ENCODE results near the gene GYG2.
"Not testable (repeated sequence)": the region's sequence is repeated elsewhere in the genome, so short reads cannot be mapped to it uniquely, and the experiment has no call there.

The GYG2 gene

DNA sequence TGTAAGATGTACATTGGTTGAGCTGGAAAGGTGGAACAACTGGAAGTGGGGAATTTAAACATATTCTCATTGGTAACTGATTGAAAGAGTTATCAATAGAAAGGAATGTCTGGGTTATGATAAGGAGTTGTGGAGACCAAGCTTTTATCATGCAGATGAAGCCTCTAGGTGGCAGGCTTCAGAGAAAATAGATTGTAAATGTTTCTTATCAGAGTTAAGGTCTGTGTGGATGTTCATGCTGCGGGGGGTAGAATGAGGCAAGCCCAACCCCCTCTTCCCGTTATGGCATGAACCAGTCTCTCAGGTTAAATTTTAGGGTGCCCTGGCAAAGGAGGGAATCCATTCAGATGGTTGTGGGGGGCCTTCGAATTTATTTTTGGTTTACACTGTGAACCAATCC lies 84.4 kb downstream of the GYG2 start:
- Histone ChIP-seq H3K27me3 (ENCODE audit: control insufficient read depth, insufficient read depth, low read length) (no peaks in the 10 kb centered on the region), H3K4me1 (ENCODE audit: control insufficient read depth, insufficient read depth, low read length) (no peaks in the 10 kb centered on the region), H3K9ac (ENCODE audit: low read depth, low read length) (no peak overlapping the region), H3K9me3 (replicated peaks; ENCODE audit: low read length) (no peaks in the 10 kb centered on the region), H3K4me2 (ENCODE audit: low read length) (no peak overlapping the region), H3K36me3 (ENCODE audit: insufficient read depth, low read length) (no peaks in the 10 kb centered on the region), H3K4me3 (ENCODE audit: low read length) (no peak overlapping the region)

DNA sequence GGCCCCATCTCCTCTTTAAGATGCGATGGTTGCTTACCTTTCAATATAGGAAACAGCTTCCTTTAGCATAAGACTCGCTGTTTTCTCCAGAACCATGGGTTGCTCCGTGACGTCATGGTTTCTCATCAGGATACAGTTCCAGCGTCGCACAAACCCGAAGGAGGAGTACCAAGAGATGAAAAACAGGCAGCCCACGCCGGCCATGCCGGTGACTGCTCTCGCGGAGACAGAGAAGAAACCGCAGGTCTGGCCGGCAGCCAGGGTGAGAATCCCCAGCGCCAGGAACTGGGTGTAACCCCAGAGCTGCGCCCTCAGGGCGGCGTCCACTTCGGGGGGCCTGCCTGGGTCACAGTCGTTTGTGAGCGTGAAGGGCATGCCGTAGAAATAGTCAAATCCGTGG lies 89.0 kb downstream of the GYG2 start:
- H3K9ac ChIP-seq (ENCODE audit: low read depth, low read length) = no peak overlapping the region
- no peak overlapping the region for H3K4me3 ChIP-seq (ENCODE audit: low read length)
- peaks cover 3% of the 10 kb centered on the region for H3K36me3 ChIP-seq (ENCODE audit: insufficient read depth, low read length)
- H3K4me2 ChIP-seq (ENCODE audit: low read length) = no peak overlapping the region
- no peaks in the 10 kb centered on the region for H3K9me3 ChIP-seq (replicated peaks; ENCODE audit: low read length)
- no peaks in the 10 kb centered on the region for H3K4me1 ChIP-seq (ENCODE audit: control insufficient read depth, insufficient read depth, low read length)
- no peaks in the 10 kb centered on the region for H3K27me3 ChIP-seq (ENCODE audit: control insufficient read depth, insufficient read depth, low read length)

DNA sequence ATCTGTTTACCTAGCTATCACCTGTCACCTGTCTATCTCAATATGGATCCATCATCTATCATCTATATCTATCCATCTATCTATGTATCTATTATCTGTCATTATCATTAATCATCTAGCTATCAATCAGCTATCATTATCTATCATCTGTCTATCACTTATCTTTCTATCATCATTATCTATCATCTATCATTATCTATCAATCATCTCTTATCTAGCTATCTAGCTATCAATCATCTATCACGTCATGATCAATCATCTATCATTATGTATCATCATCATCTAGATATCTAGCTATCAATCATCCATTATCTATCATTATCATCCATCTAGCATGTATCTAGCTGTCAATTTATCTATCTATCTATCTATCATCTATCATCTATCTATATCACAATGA lies 92.5 kb downstream of the GYG2 start:
- H3K27me3 ChIP-seq (ENCODE audit: control insufficient read depth, insufficient read depth, low read length) = no peaks in the 10 kb centered on the region
- peaks cover 3% of the 10 kb centered on the region for H3K36me3 ChIP-seq (ENCODE audit: insufficient read depth, low read length)
- H3K9ac ChIP-seq (ENCODE audit: low read depth, low read length) = no peak overlapping the region
- no peak overlapping the region for H3K4me2 ChIP-seq (ENCODE audit: low read length)
- no peak overlapping the region for H3K4me3 ChIP-seq (ENCODE audit: low read length)
- H3K4me1 ChIP-seq (ENCODE audit: control insufficient read depth, insufficient read depth, low read length) = no peaks in the 10 kb centered on the region
- no peaks in the 10 kb centered on the region for H3K9me3 ChIP-seq (replicated peaks; ENCODE audit: low read length)

DNA sequence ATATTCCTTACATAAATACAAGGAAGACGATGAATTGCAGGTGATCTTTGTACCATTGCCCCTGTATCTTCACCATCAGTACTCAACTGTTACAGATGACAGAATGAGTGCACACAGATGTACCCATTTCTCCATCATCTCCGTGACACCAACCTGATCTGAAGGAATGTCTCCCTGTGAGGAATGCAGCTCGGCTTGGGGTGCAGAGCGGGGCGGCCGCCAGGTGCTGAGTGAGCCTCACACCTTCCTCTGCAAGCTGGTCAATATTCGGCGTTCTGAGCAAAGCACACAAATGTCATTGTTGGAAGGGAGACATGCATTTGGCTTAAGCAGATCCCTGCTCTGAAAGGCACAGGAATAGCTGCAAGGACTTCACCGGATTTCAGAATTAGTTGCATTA lies 93.0 kb downstream of the GYG2 start:
- H3K4me3 ChIP-seq (ENCODE audit: low read length) = no peak overlapping the region
- H3K4me1 ChIP-seq (ENCODE audit: control insufficient read depth, insufficient read depth, low read length) = no peaks in the 10 kb centered on the region
- H3K27me3 ChIP-seq (ENCODE audit: control insufficient read depth, insufficient read depth, low read length) = no peaks in the 10 kb centered on the region
- no peak overlapping the region for H3K4me2 ChIP-seq (ENCODE audit: low read length)
- H3K9ac ChIP-seq (ENCODE audit: low read depth, low read length) = no peak overlapping the region
- peaks cover 3% of the 10 kb centered on the region for H3K36me3 ChIP-seq (ENCODE audit: insufficient read depth, low read length)
- H3K9me3 ChIP-seq (replicated peaks; ENCODE audit: low read length) = no peaks in the 10 kb centered on the region

DNA sequence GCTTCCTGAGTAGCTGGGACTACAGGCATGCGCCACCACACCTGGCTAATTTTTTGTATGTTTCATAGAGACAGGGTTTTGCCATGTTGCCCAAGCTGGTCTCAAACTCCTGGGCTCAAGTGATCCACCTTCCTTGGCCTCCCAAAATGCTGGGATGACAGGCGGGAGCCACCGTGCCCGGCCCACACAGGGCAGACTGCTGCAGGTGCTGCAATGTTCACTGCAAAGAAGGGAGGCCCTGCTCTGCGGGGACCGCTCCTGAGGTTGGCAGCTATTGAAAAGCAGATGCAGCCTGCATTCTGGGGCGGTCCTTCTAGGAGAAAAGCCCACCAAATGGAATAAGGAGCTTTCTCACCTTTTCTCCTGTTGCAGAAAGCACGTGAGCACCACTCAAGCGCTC lies 95.4 kb downstream of the GYG2 start:
- H3K4me3 ChIP-seq (ENCODE audit: low read length) = no peak overlapping the region
- H3K4me2 ChIP-seq (ENCODE audit: low read length) = no peak overlapping the region
- H3K9me3 ChIP-seq (replicated peaks; ENCODE audit: low read length) = no peaks in the 10 kb centered on the region
- no peak overlapping the region for H3K9ac ChIP-seq (ENCODE audit: low read depth, low read length)
- no peaks in the 10 kb centered on the region for H3K4me1 ChIP-seq (ENCODE audit: control insufficient read depth, insufficient read depth, low read length)
- no peaks in the 10 kb centered on the region for H3K27me3 ChIP-seq (ENCODE audit: control insufficient read depth, insufficient read depth, low read length)
- H3K36me3 ChIP-seq (ENCODE audit: insufficient read depth, low read length) = peaks cover 3% of the 10 kb centered on the region

DNA sequence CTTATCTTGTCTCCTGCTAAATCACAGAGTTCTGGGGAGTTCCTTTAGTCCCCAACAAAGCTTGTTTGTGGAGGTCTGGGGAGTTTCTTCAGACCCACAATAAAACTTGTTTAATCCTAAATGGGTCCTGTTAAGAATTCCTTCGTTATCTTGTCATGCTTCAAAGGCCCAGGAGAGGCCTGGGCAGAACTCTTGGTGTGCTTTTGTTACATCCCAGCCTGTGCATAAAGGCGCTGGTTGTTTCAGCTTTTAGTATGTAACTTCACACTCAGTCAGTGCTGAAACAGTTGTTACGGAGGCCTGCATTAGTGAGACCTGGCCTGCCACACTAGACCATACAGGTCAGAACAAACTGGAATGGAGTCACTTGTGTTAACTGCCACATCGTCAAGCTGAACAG lies 97.5 kb downstream of the GYG2 start:
- not testable (repeated sequence) for H3K27me3 ChIP-seq (ENCODE audit: control insufficient read depth, insufficient read depth, low read length); H3K9me3 ChIP-seq (replicated peaks; ENCODE audit: low read length); H3K9ac ChIP-seq (ENCODE audit: low read depth, low read length); H3K4me2 ChIP-seq (ENCODE audit: low read length); H3K36me3 ChIP-seq (ENCODE audit: insufficient read depth, low read length); H3K4me1 ChIP-seq (ENCODE audit: control insufficient read depth, insufficient read depth, low read length); H3K4me3 ChIP-seq (ENCODE audit: low read length)

DNA sequence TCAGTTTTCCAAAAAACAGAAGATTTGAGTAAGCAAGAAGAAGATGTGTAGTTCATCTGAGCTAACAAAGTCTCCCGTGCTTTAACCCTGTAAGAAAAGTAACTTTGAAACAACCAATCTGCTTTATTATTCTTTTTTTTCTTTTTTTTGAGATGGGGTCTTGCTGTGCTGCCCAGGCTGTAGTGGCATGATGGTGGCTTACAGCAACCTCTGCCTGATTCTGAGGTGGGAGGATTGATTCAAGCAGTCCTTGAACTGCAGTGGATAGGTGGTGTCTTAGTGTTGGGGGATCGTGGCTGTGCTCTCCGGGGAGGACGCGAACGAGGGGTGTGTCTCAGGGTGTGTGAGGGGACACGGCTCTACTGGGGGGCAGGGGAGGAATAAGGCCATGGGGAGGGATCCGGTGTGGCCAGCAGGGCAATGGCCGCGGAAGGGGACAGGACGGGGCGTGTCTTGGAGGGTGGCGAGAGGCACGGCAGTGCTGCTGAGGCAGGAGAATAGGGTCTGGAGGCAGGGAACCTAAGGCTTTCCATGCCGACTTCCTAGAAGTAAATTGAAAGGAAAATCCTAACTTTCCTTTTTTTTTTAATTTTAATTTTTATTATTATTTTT lies 98.0 kb downstream of the GYG2 start:
- Histone ChIP-seq H3K4me1 (ENCODE audit: control insufficient read depth, insufficient read depth, low read length) (no peaks in the 10 kb centered on the region), H3K9me3 (replicated peaks; ENCODE audit: low read length) (peaks cover 5% of the 10 kb centered on the region), H3K27me3 (ENCODE audit: control insufficient read depth, insufficient read depth, low read length) (no peaks in the 10 kb centered on the region), H3K9ac (ENCODE audit: low read depth, low read length) (no peak overlapping the region), H3K4me3 (ENCODE audit: low read length) (no peak overlapping the region), H3K4me2 (ENCODE audit: low read length) (no peak overlapping the region), H3K36me3 (ENCODE audit: insufficient read depth, low read length) (no peaks in the 10 kb centered on the region)

DNA sequence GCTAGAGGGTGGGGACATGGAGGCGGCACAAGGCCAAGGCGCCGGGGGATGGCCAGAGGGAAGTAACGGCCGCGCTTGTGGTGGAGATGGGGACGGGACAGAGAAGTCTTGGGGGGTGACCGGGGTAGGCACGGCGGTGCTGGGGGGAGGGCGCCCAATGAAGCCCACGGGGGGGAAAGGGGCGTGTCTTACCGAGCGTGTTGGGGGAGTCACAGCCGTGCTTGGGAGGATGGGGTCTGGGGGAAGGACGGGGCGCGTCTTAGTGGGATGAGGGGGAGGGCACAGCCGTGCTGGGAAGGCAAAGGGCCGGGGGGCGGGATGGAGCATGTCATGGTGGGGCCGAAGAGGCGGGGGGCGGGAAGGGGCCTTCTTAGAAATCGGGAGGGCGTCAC lies 99.5 kb downstream of the GYG2 start:
- no peaks in the 10 kb centered on the region for H3K4me1 ChIP-seq (ENCODE audit: control insufficient read depth, insufficient read depth, low read length)
- H3K4me2 ChIP-seq (ENCODE audit: low read length) = peak overlapping the region; percentile 94
- peak overlapping the region; percentile 95 for H3K4me3 ChIP-seq (ENCODE audit: low read length)
- H3K27me3 ChIP-seq (ENCODE audit: control insufficient read depth, insufficient read depth, low read length) = no peaks in the 10 kb centered on the region
- H3K9ac ChIP-seq (ENCODE audit: low read depth, low read length) = peak overlapping the region; percentile 74
- no peaks in the 10 kb centered on the region for H3K36me3 ChIP-seq (ENCODE audit: insufficient read depth, low read length)
- peaks cover 5% of the 10 kb centered on the region for H3K9me3 ChIP-seq (replicated peaks; ENCODE audit: low read length)

DNA sequence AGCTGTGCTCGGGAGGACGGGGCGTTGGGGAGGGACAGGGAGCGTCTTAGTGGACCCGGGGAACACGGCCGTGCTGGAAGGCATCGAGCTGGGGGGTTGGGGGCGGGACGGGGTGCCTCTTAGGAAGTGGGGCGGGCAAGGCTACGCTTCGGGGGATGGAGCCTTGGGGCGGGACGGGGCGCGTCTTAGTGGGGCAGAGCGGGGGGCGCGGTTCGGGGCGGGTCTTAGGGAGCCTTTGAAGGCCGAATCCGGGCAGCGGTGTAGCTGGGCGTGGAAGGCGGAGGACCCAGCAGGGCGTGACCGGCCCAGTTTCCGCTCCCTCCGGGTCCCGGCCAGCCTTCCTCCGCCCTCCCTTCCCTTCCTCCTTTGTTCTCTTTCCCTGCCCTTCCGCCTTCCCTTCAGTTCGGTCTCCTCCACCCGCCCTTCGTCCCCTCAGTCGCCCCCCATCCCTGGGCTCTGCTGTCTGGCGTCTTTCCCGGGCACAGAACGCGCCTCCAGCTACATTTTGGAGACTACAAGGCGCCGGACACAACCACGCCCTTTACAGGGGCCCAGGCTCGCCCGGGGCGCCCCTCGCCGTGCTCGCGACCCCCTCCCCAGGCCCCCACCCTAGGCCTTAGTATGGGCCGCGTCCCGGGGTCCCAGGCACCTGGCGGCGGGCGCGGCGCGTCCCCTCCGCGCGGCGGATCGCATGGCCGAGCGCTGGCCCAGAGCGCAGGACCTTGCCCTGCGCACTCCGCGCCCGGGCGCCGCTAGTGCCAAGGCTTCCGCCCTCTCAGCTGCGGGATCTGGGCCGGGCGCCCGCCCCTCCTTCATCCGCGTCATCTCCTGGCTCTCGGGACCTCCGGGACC lies 100.1 kb downstream of the GYG2 start, which contains the start of gene ARSD:
TSS of gene ARSD (minus strand) at position 757 of the 852 bp plus-strand sequence. CDS start at position 693, 64 bp downstream.
- Histone ChIP-seq H3K4me2 (ENCODE audit: low read length) (peak within 1 kb of the TSS; percentile 94), H3K9me3 (replicated peaks; ENCODE audit: low read length) (peaks cover 5% of the 10 kb centered on the region), H3K9ac (ENCODE audit: low read depth, low read length) (peak within 1 kb of the TSS; percentile 99), H3K4me3 (ENCODE audit: low read length) (peak within 1 kb of the TSS; percentile 95), H3K36me3 (ENCODE audit: insufficient read depth, low read length) (no peaks in the 10 kb centered on the region), H3K27me3 (ENCODE audit: control insufficient read depth, insufficient read depth, low read length) (no peaks in the 10 kb centered on the region), H3K4me1 (ENCODE audit: control insufficient read depth, insufficient read depth, low read length) (no peaks in the 10 kb centered on the region)

DNA sequence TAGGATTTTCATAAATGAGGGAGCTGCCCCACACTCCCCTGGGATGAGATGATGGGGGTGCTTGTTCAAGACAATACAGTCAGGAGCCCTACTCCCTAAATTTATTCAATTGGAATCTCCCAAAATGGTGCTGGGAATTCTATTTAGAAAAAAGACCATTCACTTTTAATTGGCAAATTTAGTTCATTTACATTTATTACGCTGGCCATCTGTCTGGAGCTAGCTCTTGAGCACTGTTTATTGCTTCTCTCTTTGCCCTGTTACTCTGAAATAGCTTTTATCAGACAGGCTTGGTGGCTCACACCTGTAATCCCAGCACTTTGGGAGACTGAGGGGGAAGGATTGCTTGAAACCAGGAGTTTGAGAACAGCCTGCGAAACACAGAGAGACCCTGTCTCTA lies 102.4 kb downstream of the GYG2 start:
- Histone ChIP-seq H3K4me1 (ENCODE audit: control insufficient read depth, insufficient read depth, low read length) (no peaks in the 10 kb centered on the region), H3K36me3 (ENCODE audit: insufficient read depth, low read length) (no peaks in the 10 kb centered on the region), H3K4me3 (ENCODE audit: low read length) (no peak overlapping the region), H3K9me3 (replicated peaks; ENCODE audit: low read length) (peaks cover 5% of the 10 kb centered on the region), H3K9ac (ENCODE audit: low read depth, low read length) (no peak overlapping the region), H3K27me3 (ENCODE audit: control insufficient read depth, insufficient read depth, low read length) (no peaks in the 10 kb centered on the region), H3K4me2 (ENCODE audit: low read length) (no peak overlapping the region)

DNA sequence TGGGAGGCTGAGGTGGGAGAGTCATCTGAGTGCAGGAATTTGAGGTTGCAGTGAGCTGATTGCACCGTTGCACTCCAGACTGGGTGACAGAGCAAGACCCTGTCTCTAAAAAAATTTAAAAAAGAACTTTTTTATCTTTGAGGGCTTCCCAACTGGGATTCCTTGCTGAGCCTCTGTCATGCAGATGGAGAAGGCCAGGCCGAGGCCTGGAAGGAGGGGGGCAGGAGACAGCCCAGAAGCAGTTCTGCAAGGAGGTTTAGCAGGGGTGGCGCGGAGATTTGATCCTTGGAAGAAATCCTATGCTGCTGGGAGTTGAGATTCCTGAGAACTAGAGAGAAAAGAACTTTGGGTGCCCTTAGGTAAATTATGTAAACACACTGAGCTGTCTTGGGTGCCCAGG lies 102.9 kb downstream of the GYG2 start:
- Histone ChIP-seq H3K9ac (ENCODE audit: low read depth, low read length) (no peak overlapping the region), H3K4me1 (ENCODE audit: control insufficient read depth, insufficient read depth, low read length) (no peaks in the 10 kb centered on the region), H3K4me2 (ENCODE audit: low read length) (no peak overlapping the region), H3K27me3 (ENCODE audit: control insufficient read depth, insufficient read depth, low read length) (no peaks in the 10 kb centered on the region), H3K4me3 (ENCODE audit: low read length) (no peak overlapping the region), H3K36me3 (ENCODE audit: insufficient read depth, low read length) (no peaks in the 10 kb centered on the region), H3K9me3 (replicated peaks; ENCODE audit: low read length) (peaks cover 5% of the 10 kb centered on the region)

Data from skeletal muscle satellite cell (primary cell).